ENCODE results near the gene PCP2.

- TF ChIP-seq EZH2 (IDR thresholded peaks at IDR 0.05; ENCODE audit: low read length, missing control alignments) (no peak), CTCF (conservative IDR thresholded peaks at IDR 0.05 in 1 of 2, IDR thresholded peaks at IDR 0.05 in 1 of 2; ENCODE audit: low read depth in 1 of 2, low read length in 2 of 2) (no peak)
Observed at GRCh38 chr19:7658219-7658686, 24.7 kb upstream of the PCP2 start.

Data from fibroblast of lung (primary cell).